SU-DHL-6 (cell line): ENCODE measurements around the gene AKR1D1.

Source experiments
- EZH2phosphoT487 ChIP-seq: fragments of 200-600 bp; sonication (generic), shearing (Covaris generic); conservative IDR thresholded peaks from 2 replicates; pipeline ENCODE4 v1.6.1; 2018; ENCODE audit warnings: mild to moderate bottlenecking, antibody characterized with exemption, low read length, moderate library complexity, mixed read lengths
- TF ChIP-seq, protein P1 (sequence below): fragments of 200-600 bp; sonication (generic); IDR thresholded peaks from one replicate; pipeline ENCODE4 v1.5.1; 2017; ENCODE audit warnings: antibody characterized with exemption, mild to moderate bottlenecking, low read length, moderate library complexity; ENCODE audit not compliant: insufficient read depth, poor library complexity, severe bottlenecking

DNA sequence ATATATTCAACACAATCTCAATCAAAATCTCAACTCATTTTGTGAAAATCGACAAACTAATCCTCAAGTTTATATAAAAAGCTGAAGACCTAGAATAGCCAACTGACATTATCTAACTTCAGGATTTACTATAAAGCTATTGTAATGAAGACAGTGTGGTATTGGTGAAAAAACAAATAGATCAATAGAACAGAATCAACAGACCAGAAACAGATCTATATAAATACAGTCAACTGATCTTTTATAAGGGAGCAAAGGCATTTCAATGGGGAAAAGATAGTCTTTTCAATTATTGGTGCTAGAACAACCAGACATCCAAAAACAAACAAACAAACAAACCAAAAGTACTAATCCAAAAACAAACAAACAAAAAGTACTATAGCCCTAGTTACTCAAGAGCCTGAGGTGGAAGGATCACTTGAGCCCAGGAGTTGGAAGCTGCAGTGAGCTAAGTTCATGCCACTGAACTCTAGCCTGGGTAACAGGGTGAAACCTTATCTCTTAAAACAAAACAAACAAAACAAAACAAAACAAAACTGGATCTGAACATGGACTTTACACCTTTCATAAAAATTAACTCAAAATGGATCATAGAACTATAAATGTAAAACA is 26.6 kb upstream of the AKR1D1 start:
- TF ChIP-seq, protein P1, sequence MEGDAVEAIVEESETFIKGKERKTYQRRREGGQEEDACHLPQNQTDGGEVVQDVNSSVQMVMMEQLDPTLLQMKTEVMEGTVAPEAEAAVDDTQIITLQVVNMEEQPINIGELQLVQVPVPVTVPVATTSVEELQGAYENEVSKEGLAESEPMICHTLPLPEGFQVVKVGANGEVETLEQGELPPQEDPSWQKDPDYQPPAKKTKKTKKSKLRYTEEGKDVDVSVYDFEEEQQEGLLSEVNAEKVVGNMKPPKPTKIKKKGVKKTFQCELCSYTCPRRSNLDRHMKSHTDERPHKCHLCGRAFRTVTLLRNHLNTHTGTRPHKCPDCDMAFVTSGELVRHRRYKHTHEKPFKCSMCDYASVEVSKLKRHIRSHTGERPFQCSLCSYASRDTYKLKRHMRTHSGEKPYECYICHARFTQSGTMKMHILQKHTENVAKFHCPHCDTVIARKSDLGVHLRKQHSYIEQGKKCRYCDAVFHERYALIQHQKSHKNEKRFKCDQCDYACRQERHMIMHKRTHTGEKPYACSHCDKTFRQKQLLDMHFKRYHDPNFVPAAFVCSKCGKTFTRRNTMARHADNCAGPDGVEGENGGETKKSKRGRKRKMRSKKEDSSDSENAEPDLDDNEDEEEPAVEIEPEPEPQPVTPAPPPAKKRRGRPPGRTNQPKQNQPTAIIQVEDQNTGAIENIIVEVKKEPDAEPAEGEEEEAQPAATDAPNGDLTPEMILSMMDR = no peak
- TF ChIP-seq EZH2phosphoT487 = no peak
